ENCODE results near the gene FXYD5. TPM values are rescaled to one million over a fixed set of nuclear protein-coding genes. Genes with fewer than 3 reads are reported as not detected.

Gene FXYD5
- total and polyA plus RNA-seq, 2 donors (not counting 3 experiments of a cell fraction or from before 2014, with no cell fraction given) = 223 to 290 TPM

GRCh38 chr19:35165200-35166058, 10.9 kb downstream of the FXYD5 start:
- peaks cover 28 to 32% of the 10 kb centered on the region in 2 experiments for H3K36me3 ChIP-seq (ENCODE audit: control insufficient read depth in 2 of 2, extremely low read depth in 1 of 2, insufficient read depth in 2 of 2, low read length in 2 of 2)

More at GRCh38 chr19:35165200-35166058, 10.9 kb downstream of the FXYD5 start:
- Histone ChIP-seq H3K4me1 (ENCODE audit: control insufficient read depth, extremely low read depth, insufficient read depth, low read length) (no peaks in the 10 kb centered on the region), H3K79me2 (ENCODE audit: control insufficient read depth, insufficient read depth, low read length) (peaks cover 9% of the 10 kb centered on the region), H3K4me2 (ENCODE audit: insufficient read depth, low read length) (no peak overlapping the region), H3K9me1 (replicated peaks; ENCODE audit: control insufficient read depth, extremely low read depth, insufficient read depth, low read length) (no peaks in the 10 kb centered on the region), H2AFZ (ENCODE audit: low read depth, low read length) (no peak overlapping the region), H3K9ac (replicated peaks; ENCODE audit: extremely low read depth, insufficient read depth, low read length) (no peak overlapping the region), H3K9me3 (replicated peaks; ENCODE audit: control insufficient read depth, insufficient read depth, low read length) (peaks cover 5% of the 10 kb centered on the region), H3K27ac (ENCODE audit: insufficient read depth, low read depth, low read length) (no peak overlapping the region), H3K27me3 (ENCODE audit: control insufficient read depth in 2 of 2, insufficient read depth in 2 of 2, low read length in 2 of 2) (no peaks in the 10 kb centered on the region), H4K20me1 (replicated peaks; ENCODE audit: control insufficient read depth, extremely low read depth, insufficient read depth, low read length) (no peaks in the 10 kb centered on the region), H3K4me3 (replicated peaks in 1 of 3; ENCODE audit: insufficient read depth in 1 of 3, low read depth in 1 of 3, low read length in 3 of 3) (no peak overlapping the region)
- dilution Hi-C loops (cut with MboI; ENCODE audit: extremely low pct_ligation_motif_present, low sequenced_read_pairs) (no loop called here), intact Hi-C loops (cut with micrococcal nuclease) (no loop called here)
- no TSS peak for BruUV-seq (replicated peaks)
- TF ChIP-seq POLR2AphosphoS5 (IDR thresholded peaks at IDR 0.05; ENCODE audit: insufficient read depth, low read depth, low read length) (no peak), FOS (IDR thresholded peaks at IDR 0.05; ENCODE audit: borderline replicate concordance, insufficient read depth, low read length) (no peak), POLR2A (IDR thresholded peaks at IDR 0.05; ENCODE audit: low read depth, low read length) (no peak), JUN (IDR thresholded peaks at IDR 0.05; ENCODE audit: borderline replicate concordance, insufficient read depth, insufficient read length, low read depth) (no peak), EZH2 (IDR thresholded peaks at IDR 0.05; ENCODE audit: borderline replicate concordance, low read depth, low read length, severe bottlenecking) (no peak), MAX (IDR thresholded peaks at IDR 0.05; ENCODE audit: insufficient read depth, insufficient read length) (no peak), GATA2 (IDR thresholded peaks at IDR 0.05; ENCODE audit: insufficient read depth, insufficient read length, low read depth, low read length) (no peak), MYC (IDR thresholded peaks at IDR 0.05; ENCODE audit: low read depth, low read length) (no peak)
- TF ChIP-seq, protein P1, sequence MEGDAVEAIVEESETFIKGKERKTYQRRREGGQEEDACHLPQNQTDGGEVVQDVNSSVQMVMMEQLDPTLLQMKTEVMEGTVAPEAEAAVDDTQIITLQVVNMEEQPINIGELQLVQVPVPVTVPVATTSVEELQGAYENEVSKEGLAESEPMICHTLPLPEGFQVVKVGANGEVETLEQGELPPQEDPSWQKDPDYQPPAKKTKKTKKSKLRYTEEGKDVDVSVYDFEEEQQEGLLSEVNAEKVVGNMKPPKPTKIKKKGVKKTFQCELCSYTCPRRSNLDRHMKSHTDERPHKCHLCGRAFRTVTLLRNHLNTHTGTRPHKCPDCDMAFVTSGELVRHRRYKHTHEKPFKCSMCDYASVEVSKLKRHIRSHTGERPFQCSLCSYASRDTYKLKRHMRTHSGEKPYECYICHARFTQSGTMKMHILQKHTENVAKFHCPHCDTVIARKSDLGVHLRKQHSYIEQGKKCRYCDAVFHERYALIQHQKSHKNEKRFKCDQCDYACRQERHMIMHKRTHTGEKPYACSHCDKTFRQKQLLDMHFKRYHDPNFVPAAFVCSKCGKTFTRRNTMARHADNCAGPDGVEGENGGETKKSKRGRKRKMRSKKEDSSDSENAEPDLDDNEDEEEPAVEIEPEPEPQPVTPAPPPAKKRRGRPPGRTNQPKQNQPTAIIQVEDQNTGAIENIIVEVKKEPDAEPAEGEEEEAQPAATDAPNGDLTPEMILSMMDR (IDR thresholded peaks at IDR 0.05; ENCODE audit: extremely low read depth in 1 of 2, insufficient read depth in 1 of 2, low read depth in 1 of 2, low read length in 2 of 2) = no peak
- DNase-seq (ENCODE audit: low read depth, low spot score) = no peak
- POLR2A ChIA-PET = interaction anchor here (0.5 kb wide), 1 partner anchor 123 kb away, joined by 3 read pairs; no protein-coding TSS in a partner anchor
- FAIRE-seq = no peak
- CTCF ChIA-PET = no interaction called here

Measured in endothelial cell of umbilical vein (primary cell).